ENCODE results near the gene CNMD. TPM values are rescaled to one million over a fixed set of nuclear protein-coding genes. Genes with fewer than 3 reads are reported as not detected.

CNMD gene
- total RNA-seq, 1 donor from 2014 or later: 1.1 TPM

- H3K4me3 Mint-ChIP-seq (ENCODE audit: low read depth): peak overlapping the region; percentile 72
- TF ChIP-seq, protein P1, sequence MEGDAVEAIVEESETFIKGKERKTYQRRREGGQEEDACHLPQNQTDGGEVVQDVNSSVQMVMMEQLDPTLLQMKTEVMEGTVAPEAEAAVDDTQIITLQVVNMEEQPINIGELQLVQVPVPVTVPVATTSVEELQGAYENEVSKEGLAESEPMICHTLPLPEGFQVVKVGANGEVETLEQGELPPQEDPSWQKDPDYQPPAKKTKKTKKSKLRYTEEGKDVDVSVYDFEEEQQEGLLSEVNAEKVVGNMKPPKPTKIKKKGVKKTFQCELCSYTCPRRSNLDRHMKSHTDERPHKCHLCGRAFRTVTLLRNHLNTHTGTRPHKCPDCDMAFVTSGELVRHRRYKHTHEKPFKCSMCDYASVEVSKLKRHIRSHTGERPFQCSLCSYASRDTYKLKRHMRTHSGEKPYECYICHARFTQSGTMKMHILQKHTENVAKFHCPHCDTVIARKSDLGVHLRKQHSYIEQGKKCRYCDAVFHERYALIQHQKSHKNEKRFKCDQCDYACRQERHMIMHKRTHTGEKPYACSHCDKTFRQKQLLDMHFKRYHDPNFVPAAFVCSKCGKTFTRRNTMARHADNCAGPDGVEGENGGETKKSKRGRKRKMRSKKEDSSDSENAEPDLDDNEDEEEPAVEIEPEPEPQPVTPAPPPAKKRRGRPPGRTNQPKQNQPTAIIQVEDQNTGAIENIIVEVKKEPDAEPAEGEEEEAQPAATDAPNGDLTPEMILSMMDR (IDR thresholded peaks at IDR 0.05; ENCODE audit: unreplicated experiment): no peak
- no peak for DNase-seq (ENCODE audit: low spot score, unreplicated experiment)
- H3K4me1 Mint-ChIP-seq (ENCODE audit: low read depth): peaks cover 6% of the 10 kb centered on the region
- no peaks in the 10 kb centered on the region for H3K36me3 Mint-ChIP-seq (ENCODE audit: insufficient read depth)
- no peaks in the 10 kb centered on the region for H3K9me3 Mint-ChIP-seq (ENCODE audit: low read depth)
- peaks cover 50% of the 10 kb centered on the region for H3K27me3 Mint-ChIP-seq
- H3K27ac Mint-ChIP-seq: peak overlapping the region; percentile 13
Observed at GRCh38 chr13:52737965-52738364, 1.7 kb downstream of the CNMD start.

GRCh38 chr13:52737451-52737850 lies 2.2 kb downstream of the CNMD start:
- H3K9me3 Mint-ChIP-seq (ENCODE audit: low read depth): no peaks in the 10 kb centered on the region
- no peak overlapping the region for H3K27ac Mint-ChIP-seq
- no peak overlapping the region for H3K4me3 Mint-ChIP-seq (ENCODE audit: low read depth)
- TF ChIP-seq, protein P1 (IDR thresholded peaks at IDR 0.05; ENCODE audit: unreplicated experiment): no peak
- no peaks in the 10 kb centered on the region for H3K36me3 Mint-ChIP-seq (ENCODE audit: insufficient read depth)
- H3K27me3 Mint-ChIP-seq: peaks cover 46% of the 10 kb centered on the region
- no peak for DNase-seq (ENCODE audit: low spot score, unreplicated experiment)
- H3K4me1 Mint-ChIP-seq (ENCODE audit: low read depth): peaks cover 6% of the 10 kb centered on the region

GRCh38 chr13:52736891-52737290 lies 2.7 kb downstream of the CNMD start:
- Mint-ChIP-seq H3K9me3 (ENCODE audit: low read depth) (no peaks in the 10 kb centered on the region), H3K36me3 (ENCODE audit: insufficient read depth) (no peaks in the 10 kb centered on the region), H3K4me3 (ENCODE audit: low read depth) (no peak overlapping the region), H3K27me3 (peaks cover 41% of the 10 kb centered on the region), H3K4me1 (ENCODE audit: low read depth) (peaks cover 6% of the 10 kb centered on the region), H3K27ac (no peak overlapping the region)
- TF ChIP-seq, protein P1 (IDR thresholded peaks at IDR 0.05; ENCODE audit: unreplicated experiment): no peak
- DNase-seq (ENCODE audit: low spot score, unreplicated experiment): no peak

- Mint-ChIP-seq H3K27ac (no peak overlapping the region), H3K9me3 (ENCODE audit: low read depth) (no peaks in the 10 kb centered on the region), H3K36me3 (ENCODE audit: insufficient read depth) (no peaks in the 10 kb centered on the region), H3K4me1 (ENCODE audit: low read depth) (peaks cover 4% of the 10 kb centered on the region), H3K4me3 (ENCODE audit: low read depth) (no peak overlapping the region), H3K27me3 (peaks cover 18% of the 10 kb centered on the region)
- DNase-seq (ENCODE audit: low spot score, unreplicated experiment): no peak
- TF ChIP-seq, protein P1 (IDR thresholded peaks at IDR 0.05; ENCODE audit: unreplicated experiment): no peak
Observed at GRCh38 chr13:52734075-52734623, 5.5 kb downstream of the CNMD start.

GRCh38 chr13:52726258-52726657 lies 13.4 kb downstream of the CNMD start:
- TF ChIP-seq, protein P1 (IDR thresholded peaks at IDR 0.05; ENCODE audit: unreplicated experiment): no peak
- DNase-seq (ENCODE audit: low spot score, unreplicated experiment): no peak
- H3K4me3 Mint-ChIP-seq (ENCODE audit: low read depth): no peak overlapping the region
- H3K27ac Mint-ChIP-seq: no peak overlapping the region
- H3K9me3 Mint-ChIP-seq (ENCODE audit: low read depth): no peaks in the 10 kb centered on the region
- no peaks in the 10 kb centered on the region for H3K36me3 Mint-ChIP-seq (ENCODE audit: insufficient read depth)
- peaks cover 10% of the 10 kb centered on the region for H3K4me1 Mint-ChIP-seq (ENCODE audit: low read depth)
- H3K27me3 Mint-ChIP-seq: no peaks in the 10 kb centered on the region

Measured in progenitor cell of endocrine pancreas (in vitro differentiated cells).